Spinal cord (tissue), 10 donors: ENCODE results near the gene OSBPL6. TPM values are rescaled to one million over a fixed set of nuclear protein-coding genes. Genes with fewer than 3 reads are reported as not detected.

ENCODE experiments used
- DNase-seq, 6 donors: peaks; one replicate each; pipeline versions ENCODE4 v3.0.0 to v3.0.0-alpha.2; 2013 to 2015; ENCODE audit warnings: low spot score in 6 of 6, low read depth in 4 of 6
- H3K27ac ChIP-seq: one replicate; pipeline ENCODE4 v1.5.1; 2013; ENCODE audit warnings: low read depth, low read length, control low read depth
- H3K27me3 ChIP-seq: one replicate; pipeline ENCODE4 v1.6.1; 2013; ENCODE audit warnings: low read length; ENCODE audit not compliant: control insufficient read depth, insufficient read depth
- H3K36me3 ChIP-seq: one replicate; pipeline ENCODE4 v1.6.1; 2013; ENCODE audit warnings: low read length; ENCODE audit not compliant: control insufficient read depth, insufficient read depth
- H3K4me1 ChIP-seq: one replicate; pipeline ENCODE4 v1.6.1; 2013; ENCODE audit warnings: low read length; ENCODE audit not compliant: control insufficient read depth, insufficient read depth
- H3K4me3 ChIP-seq: one replicate; pipeline ENCODE4 v1.5.1; 2013; ENCODE audit warnings: low read depth, low read length, control low read depth
- H3K9me3 ChIP-seq: one replicate; pipeline ENCODE4 v1.6.1; 2013; ENCODE audit warnings: low read length; ENCODE audit not compliant: control insufficient read depth, insufficient read depth
- WGBS: methylation state at CpG from one replicate; pipeline ENCODE4 v1.1.5; 2013; ENCODE audit warnings: missing lambda C conversion rate; ENCODE audit not compliant: insufficient coverage; 5-methylcytosine and 5-hydroxymethylcytosine counted together
- polyA plus RNA-seq, 2 donors: library from polyadenylated mRNA; unstranded; fragments of 120-200 nt; gene quantifications; one replicate each; pipeline ENCODE4 v1.2.1, GENCODE V29; 2013; ENCODE audit not compliant: insufficient read length in 2 of 2
- total RNA-seq, 2 donors: library from RNA; depleted of rRNA in 1 of 2; stranded (reverse); fragments of 120-200 nt in 1 of 2; fragments of >200 nt in 1 of 2; gene quantifications; one replicate each; pipeline versions ENCODE4 v1.2.3 to v1.2.4, GENCODE V29; 2013 to 2014
- donor health status: healthy.

The OSBPL6 gene
- total and polyA plus RNA-seq, 4 donors, result 7.3 to 18.8 (median 17.8) TPM

DNA sequence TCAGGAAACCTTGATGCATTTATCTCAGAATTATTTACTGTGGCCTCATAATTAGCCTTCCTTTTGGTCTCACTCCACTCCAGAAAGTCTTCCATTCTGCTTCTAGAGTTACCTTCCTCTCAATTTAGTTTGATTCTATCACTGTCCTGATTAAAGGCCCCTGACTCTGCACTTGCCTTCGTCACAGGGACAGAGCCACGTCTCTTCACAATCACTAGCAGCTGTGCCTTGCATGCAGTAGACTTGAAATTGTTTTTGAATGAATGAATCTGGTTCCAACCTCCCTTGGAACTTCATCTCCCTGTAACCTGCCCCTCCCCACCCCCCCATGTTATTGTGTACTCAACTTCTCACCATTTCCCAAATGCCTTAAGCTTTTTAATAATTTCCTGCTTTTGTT is 52.4 kb downstream of the OSBPL6 start:
- no CpG with 5 or more reads among the region's 2 CpGs for WGBS
- H3K4me3 ChIP-seq, result no peak overlapping the region
- DNase-seq, result no peak
- H3K27ac ChIP-seq, result no peak overlapping the region
- no peaks in the 10 kb centered on the region for H3K9me3 ChIP-seq
- H3K27me3 ChIP-seq, result no peaks in the 10 kb centered on the region
- H3K36me3 ChIP-seq, result no peaks in the 10 kb centered on the region
- H3K4me1 ChIP-seq, result no peaks in the 10 kb centered on the region

DNA sequence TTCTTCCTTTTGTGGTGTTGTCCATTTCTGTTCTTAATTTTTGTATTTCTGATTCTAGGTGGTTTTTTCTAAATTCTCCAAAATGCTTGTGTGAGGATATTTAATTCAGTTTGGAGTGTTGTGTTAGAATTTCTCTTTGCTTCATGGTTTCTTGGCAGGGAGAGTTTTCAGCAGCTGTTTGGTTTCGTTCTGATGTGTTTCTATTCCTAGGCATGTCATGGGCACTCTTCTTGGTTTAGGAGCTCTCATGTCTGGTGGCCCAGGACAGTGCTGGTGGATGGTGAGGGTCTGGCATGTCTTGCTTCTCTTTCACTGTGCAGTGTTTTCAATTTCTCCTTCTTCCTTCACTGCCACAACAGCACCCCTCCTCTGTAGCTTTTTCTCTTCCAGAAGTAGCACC is 52.9 kb downstream of the OSBPL6 start:
- 40% methylated on average over 1 of the region's 1 CpG for WGBS
- no peaks in the 10 kb centered on the region for H3K27me3 ChIP-seq
- no peak overlapping the region for H3K4me3 ChIP-seq
- no peaks in the 10 kb centered on the region for H3K9me3 ChIP-seq
- no peaks in the 10 kb centered on the region for H3K36me3 ChIP-seq
- no peak for DNase-seq
- no peaks in the 10 kb centered on the region for H3K4me1 ChIP-seq
- H3K27ac ChIP-seq, result no peak overlapping the region

DNA sequence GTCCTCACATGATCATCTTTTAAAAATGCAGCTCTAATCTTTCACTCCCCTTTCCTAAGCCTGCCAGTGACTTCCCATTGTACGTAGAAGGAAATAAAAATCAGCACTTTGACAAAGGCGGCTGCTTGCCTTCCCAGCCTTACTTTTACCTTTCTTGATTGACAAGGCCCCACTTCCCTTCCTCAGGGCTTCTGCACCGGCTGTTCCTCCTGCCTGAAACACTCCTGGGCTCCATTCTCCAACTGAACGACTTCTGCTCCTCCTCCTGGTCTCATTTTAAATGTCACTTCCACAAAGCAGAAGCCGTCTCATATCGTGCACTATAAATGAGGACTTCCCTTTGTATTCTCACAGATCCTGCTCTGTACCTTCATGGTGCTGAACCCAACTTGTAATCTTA is 56.1 kb downstream of the OSBPL6 start:
- no peaks in the 10 kb centered on the region for H3K9me3 ChIP-seq
- 58% methylated on average over 4 of the region's 6 CpGs for WGBS
- no peaks in the 10 kb centered on the region for H3K27me3 ChIP-seq
- DNase-seq, result no peak
- no peak overlapping the region for H3K4me3 ChIP-seq
- peak overlapping the region; percentile 16 for H3K27ac ChIP-seq
- no peaks in the 10 kb centered on the region for H3K4me1 ChIP-seq
- H3K36me3 ChIP-seq, result no peaks in the 10 kb centered on the region

DNA sequence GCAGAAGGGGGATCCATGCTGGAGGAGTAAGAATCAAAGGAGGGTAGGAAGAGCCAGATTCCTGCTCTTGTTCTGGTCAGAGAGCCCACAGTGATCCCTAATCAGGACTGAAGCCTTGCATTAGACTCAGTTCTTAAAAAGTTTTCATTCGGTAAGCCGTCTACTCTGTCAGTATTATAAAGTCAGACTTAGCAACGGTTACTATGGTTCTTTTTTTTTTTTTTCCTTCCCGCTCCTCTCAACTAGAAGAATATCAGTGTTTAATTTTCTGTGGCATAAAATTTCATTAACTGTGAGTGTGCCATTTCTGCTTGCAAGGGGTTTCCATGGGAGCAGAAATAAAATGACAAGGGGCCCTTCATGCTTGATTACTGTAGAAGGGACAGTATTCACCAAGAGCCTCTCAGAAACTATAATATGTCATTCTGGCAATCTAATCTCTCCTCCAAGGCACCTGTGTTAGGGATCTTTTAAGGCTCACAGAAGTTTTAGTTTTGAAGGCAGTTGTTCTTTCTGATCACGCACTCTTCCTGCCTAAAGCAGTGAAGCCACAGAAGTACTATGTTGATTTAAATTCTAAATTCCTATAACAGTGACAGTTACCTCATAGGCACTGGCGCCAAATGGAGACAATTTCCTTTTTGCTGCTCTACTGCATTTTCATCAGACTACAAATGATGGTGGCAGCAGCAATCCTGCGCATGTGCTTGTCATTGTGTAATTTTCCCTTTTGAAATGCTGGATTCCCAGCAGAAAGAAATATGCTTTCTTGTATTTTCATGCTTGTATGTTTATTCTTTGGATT is 57.0 kb downstream of the OSBPL6 start:
- Histone ChIP-seq H3K9me3 (no peaks in the 10 kb centered on the region), H3K4me1 (no peaks in the 10 kb centered on the region), H3K4me3 (no peak overlapping the region), H3K27me3 (no peaks in the 10 kb centered on the region), H3K27ac (no peak overlapping the region), H3K36me3 (no peaks in the 10 kb centered on the region)
- WGBS, result 20% methylated on average over 1 of the region's 7 CpGs
- peak in 2 of 6 donors; percentile 49 to 82 for DNase-seq

DNA sequence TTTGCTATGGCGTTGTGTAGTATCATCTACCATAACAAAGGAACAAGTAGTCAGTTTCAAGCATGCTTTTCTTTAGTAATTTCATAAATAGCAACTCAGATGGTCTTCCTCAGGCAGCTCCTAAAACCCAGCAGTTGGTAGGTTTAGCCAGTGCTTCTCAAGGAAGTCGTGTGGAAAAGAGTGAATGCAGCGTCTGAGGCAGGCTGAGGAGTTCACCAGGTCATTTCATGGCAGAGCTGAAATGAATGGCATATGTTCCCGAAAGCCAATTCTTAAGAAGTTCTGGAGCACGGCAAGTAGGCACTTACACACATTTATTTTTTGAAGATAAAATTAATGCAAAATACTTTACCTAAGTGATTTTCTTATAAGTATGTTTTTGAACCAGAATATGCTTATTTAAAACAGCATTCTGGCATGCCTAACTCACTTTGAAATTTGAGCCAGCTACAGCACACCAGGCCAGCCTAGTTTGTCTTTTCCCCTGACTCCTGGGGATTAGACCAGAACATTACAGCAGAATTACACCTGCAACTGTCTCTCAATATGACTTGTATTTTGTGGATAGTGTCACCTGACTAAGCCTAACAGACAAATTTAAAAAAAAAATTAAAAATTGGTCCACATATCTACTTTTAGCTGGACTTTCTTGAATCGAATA is 62.2 kb downstream of the OSBPL6 start:
- Histone ChIP-seq H3K27me3 (no peaks in the 10 kb centered on the region), H3K4me3 (no peak overlapping the region), H3K36me3 (no peaks in the 10 kb centered on the region), H3K9me3 (no peaks in the 10 kb centered on the region), H3K27ac (no peak overlapping the region), H3K4me1 (no peaks in the 10 kb centered on the region)
- no peak for DNase-seq
- 24% methylated on average over 2 of the region's 6 CpGs for WGBS

DNA sequence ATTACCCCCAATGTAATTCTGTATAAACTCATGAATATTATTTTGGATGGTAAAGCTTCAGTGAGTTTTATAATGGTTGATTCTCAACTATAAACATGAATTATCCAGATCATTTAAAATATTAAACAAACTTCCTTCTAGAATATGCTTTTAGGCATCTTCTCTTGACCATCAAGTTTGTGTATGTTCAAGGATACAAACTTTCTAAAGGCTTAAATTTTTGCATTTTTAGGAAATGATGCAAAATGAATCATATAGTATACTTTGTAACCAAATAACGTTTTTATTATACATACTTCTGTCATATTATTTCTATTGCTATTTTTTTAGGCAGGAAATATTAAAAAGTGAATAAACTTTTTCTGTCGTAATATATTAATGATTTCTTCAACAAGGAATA is 62.8 kb downstream of the OSBPL6 start:
- no peaks in the 10 kb centered on the region for H3K36me3 ChIP-seq
- H3K27me3 ChIP-seq, result no peaks in the 10 kb centered on the region
- H3K27ac ChIP-seq, result no peak overlapping the region
- H3K4me1 ChIP-seq, result no peaks in the 10 kb centered on the region
- no peaks in the 10 kb centered on the region for H3K9me3 ChIP-seq
- no peak overlapping the region for H3K4me3 ChIP-seq
- no peak for DNase-seq
- WGBS, result no CpG with 5 or more reads among the region's 2 CpGs

DNA sequence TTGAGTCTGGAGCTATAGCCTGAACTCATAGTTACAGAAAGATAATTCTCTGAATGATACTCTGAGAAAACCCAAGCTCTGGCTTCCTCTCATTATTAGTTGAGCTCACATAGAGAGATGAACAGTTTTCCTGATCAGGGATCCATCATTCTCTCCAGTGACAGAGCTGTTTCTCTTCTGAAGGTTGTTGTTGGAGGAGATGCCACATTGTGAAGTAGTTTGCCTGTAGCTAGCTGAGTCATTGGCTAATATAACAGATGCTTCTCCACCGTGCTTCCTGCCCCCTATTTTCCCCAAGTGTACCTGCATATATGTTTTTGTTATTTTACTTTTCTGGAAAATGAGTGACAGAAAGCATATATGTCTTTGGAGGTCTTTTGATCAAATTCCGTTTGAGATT is 64.6 kb downstream of the OSBPL6 start:
- Histone ChIP-seq H3K36me3 (no peaks in the 10 kb centered on the region), H3K27ac (no peak overlapping the region), H3K27me3 (no peaks in the 10 kb centered on the region), H3K4me3 (no peak overlapping the region), H3K9me3 (no peaks in the 10 kb centered on the region), H3K4me1 (no peaks in the 10 kb centered on the region)
- no CpG with 5 or more reads among the region's 2 CpGs for WGBS
- DNase-seq, result no peak

DNA sequence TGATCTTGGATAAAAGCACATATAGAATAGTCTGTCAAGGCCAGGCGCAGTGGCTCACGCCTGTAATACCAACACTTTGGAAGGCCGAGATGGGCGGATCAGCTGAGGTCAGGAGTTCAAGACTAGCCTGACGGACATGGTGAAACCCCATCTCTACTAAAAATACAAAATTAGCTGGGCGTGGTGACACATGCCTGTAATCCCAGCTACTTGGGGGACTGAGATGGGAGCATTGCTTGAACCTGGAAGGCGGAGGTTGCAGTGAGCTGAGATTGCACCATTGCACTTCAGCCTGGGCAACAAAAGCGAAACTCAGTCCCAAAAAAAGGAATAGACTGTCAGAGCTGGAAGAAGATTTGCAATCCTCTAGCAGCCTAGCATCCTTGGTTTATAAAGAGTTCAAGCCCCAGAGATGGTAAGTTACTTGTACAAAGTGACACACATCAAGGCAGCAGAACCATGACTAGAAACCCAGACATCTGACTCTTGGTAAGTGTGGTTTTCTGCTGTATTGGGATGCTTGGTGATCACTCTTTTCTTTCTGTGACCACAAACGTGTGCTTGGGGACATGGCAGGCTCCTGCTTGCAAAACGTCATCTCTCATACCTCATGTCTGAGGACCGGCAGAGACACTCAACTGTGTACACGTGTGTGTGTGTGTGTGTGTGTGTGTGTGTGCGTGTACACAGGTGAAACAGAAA is 69.0 kb downstream of the OSBPL6 start:
- H3K27me3 ChIP-seq, result no peaks in the 10 kb centered on the region
- WGBS, result 94% methylated on average over 6 of the region's 13 CpGs
- no peak overlapping the region for H3K27ac ChIP-seq
- no peak overlapping the region for H3K4me3 ChIP-seq
- H3K36me3 ChIP-seq, result no peaks in the 10 kb centered on the region
- H3K4me1 ChIP-seq, result no peaks in the 10 kb centered on the region
- no peaks in the 10 kb centered on the region for H3K9me3 ChIP-seq
- DNase-seq, result no peak

DNA sequence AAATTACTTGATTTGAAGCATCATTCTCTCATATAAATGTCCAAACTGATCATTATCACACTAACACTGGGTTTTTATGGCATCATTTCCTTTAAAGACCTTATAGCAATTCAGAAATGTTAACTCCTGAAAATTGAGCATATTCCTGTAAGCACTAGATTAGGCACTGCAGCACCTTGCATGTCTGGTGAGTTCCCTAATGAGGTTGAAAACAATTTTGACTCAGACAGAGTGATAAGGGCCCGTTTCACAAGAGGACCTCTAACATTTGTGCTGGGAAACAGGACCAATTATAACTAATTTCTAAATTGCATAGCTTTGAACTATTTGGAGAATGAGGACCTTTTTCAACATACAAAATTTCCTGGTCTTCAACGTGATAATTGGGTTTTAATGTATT is 69.9 kb downstream of the OSBPL6 start:
- H3K27ac ChIP-seq, result no peak overlapping the region
- no peak for DNase-seq
- H3K4me1 ChIP-seq, result no peaks in the 10 kb centered on the region
- no peak overlapping the region for H3K4me3 ChIP-seq
- H3K27me3 ChIP-seq, result no peaks in the 10 kb centered on the region
- no peaks in the 10 kb centered on the region for H3K9me3 ChIP-seq
- WGBS, result no CpG with 5 or more reads among the region's 2 CpGs
- no peaks in the 10 kb centered on the region for H3K36me3 ChIP-seq
